Measurements from ENCODE around the gene MRPL17. TPM values are rescaled to one million over a fixed set of nuclear protein-coding genes. Genes with fewer than 3 reads are reported as not detected.

The MRPL17 gene
- total and polyA plus RNA-seq, 9 of the 15 experiments (the other 6 are each of a cell fraction or from before 2014, with no cell fraction given): 33.9 to 81.6 (median 43.9) TPM

DNA sequence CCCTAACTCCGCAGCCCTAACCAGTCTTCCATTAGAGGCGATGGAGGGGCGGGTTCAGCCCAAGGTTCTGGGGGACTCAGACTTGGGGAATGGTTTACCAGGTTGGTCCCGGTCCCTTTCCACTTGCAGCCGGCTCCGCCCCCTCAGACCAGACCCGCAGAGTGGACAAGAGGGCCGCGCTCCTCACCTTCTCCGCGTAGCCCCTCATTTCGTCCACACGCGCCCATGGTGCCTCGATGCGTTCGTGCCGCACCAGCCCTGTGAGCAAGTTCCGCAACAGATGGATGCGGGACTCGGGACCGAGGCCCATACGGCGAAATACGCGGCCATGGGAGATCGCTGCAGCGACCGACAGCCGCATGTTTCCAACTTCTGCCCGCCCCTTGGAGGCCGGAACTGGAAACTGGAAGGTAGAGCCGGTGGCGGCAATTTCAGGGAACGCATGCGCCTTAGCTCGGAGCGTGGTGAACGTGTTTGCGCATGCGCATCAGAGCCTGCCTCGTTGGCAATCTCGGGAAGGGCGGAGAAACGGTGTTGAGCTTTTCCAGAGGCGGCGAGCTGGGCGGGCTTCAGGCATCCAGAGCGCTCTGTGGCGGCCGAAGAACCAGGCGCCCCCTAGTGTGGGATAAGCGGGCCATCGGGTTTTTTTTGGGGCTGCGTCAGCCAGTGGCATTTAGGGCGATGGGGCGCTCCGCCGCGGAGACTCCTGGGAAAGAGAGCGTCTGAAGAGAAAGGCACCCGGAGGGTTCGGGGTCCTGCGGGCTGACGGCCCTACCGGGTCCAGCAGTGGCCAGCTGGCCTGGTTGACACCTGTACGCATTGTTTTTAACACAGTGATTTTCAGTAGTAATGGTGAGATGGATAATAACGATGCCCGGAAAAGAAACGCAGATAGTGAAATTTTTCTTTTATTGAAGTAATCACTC is at the start of gene MRPL17 (continued):
- TF ChIP-seq FOXA3 (CRISPR knock-in tag; conservative IDR thresholded peaks at IDR 0.05 in 1 of 2, IDR thresholded peaks at IDR 0.05 in 1 of 2) (peak in 1 of 2 experiments; percentile 81; a peak in 2 of 4 replicates), NCOR1 (IDR thresholded peaks at IDR 0.05) (0 out of 2 replicates have a peak, but pooled peaks have one; percentile 15), MTA3 (IDR thresholded peaks at IDR 0.05; ENCODE audit: borderline replicate concordance) (peak; percentile 37; the same call in 1 of the 2 replicates), PURB (CRISPR knock-in tag; IDR thresholded peaks at IDR 0.05; ENCODE audit: low read depth) (no peak), SRSF7 (optimal IDR thresholded peaks at IDR 0.05; ENCODE audit: low read depth, low read length) (no peak), ZNF274 (IDR thresholded peaks at IDR 0.05; ENCODE audit: borderline replicate concordance, low read depth, low read length) (no peak), TAF15 (IDR thresholded peaks at IDR 0.05; ENCODE audit: low read depth, low read length) (no peak), SP1 (CRISPR knock-in tag; IDR thresholded peaks at IDR 0.05) (peak; percentile 89), HLTF (IDR thresholded peaks at IDR 0.05) (peak; percentile 44; the same call in 1 of the 2 replicates), ZNF3 (CRISPR knock-in tag; IDR thresholded peaks at IDR 0.05) (no peak), TAF1 (IDR thresholded peaks at IDR 0.05; ENCODE audit: control insufficient read depth, extremely low read depth, insufficient read depth, low read length, severe bottlenecking) (peak; percentile 71), ZNF740 (CRISPR knock-in tag; IDR thresholded peaks at IDR 0.05) (0 out of 2 replicates have a peak, but pooled peaks have one; percentile 46), ZNF740 (tag; IDR thresholded peaks at IDR 0.05) (no peak), CBX2 (IDR thresholded peaks at IDR 0.05; ENCODE audit: insufficient read depth, low read length, poor library complexity, severe bottlenecking) (no peak), MTF1 (CRISPR knock-in tag; IDR thresholded peaks at IDR 0.05; ENCODE audit: borderline replicate concordance) (no peak), NEUROD1 (IDR thresholded peaks at IDR 0.05; ENCODE audit: borderline replicate concordance, low read depth, low read length, partially characterized antibody) (peak; percentile 44), MEIS2 (IDR thresholded peaks at IDR 0.05; ENCODE audit: partially characterized antibody) (peak; percentile 98), ZNF584 (CRISPR knock-in tag; IDR thresholded peaks at IDR 0.05; ENCODE audit: low read depth) (no peak), FOXJ3 (CRISPR knock-in tag; IDR thresholded peaks at IDR 0.05) (no peak), LEF1 (IDR thresholded peaks at IDR 0.05) (no peak), SPI1 (IDR thresholded peaks at IDR 0.05; ENCODE audit: borderline replicate concordance, low read depth, low read length) (peak; percentile 41; the same call in 1 of the 2 replicates)
- TF ChIP-seq, protein P1, sequence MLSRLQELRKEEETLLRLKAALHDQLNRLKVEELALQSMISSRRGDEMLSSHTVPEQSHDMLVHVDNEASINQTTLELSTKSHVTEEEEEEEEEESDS (CRISPR knock-in tag; IDR thresholded peaks at IDR 0.05): no peak
- TF ChIP-seq, protein P2, sequence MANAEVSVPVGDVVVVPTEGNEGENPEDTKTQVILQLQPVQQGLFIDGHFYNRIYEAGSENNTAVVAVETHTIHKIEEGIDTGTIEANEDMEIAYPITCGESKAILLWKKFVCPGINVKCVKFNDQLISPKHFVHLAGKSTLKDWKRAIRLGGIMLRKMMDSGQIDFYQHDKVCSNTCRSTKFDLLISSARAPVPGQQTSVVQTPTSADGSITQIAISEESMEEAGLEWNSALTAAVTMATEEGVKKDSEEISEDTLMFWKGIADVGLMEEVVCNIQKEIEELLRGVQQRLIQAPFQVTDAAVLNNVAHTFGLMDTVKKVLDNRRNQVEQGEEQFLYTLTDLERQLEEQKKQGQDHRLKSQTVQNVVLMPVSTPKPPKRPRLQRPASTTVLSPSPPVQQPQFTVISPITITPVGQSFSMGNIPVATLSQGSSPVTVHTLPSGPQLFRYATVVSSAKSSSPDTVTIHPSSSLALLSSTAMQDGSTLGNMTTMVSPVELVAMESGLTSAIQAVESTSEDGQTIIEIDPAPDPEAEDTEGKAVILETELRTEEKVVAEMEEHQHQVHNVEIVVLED (CRISPR knock-in tag; IDR thresholded peaks at IDR 0.05): 0 out of 2 replicates have a peak, but pooled peaks have one; percentile 20
- TF ChIP-seq, protein P3, sequence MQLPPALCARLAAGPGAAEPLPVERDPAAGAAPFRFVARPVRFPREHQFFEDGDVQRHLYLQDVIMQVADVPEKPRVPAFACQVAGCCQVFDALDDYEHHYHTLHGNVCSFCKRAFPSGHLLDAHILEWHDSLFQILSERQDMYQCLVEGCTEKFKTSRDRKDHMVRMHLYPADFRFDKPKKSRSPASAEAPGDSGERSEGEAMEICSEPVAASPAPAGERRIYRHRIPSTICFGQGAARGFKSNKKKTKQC (CRISPR knock-in tag; IDR thresholded peaks at IDR 0.05): peak; percentile 87

Measured in K562 (cell line).